ENCODE measurements around the gene OSGIN1. TPM values are rescaled to one million over a fixed set of nuclear protein-coding genes. Genes with fewer than 3 reads are reported as not detected.

Gene OSGIN1
- total RNA-seq, 2 experiments from 2014 or later: 2.1 to 2.6 TPM

DNA sequence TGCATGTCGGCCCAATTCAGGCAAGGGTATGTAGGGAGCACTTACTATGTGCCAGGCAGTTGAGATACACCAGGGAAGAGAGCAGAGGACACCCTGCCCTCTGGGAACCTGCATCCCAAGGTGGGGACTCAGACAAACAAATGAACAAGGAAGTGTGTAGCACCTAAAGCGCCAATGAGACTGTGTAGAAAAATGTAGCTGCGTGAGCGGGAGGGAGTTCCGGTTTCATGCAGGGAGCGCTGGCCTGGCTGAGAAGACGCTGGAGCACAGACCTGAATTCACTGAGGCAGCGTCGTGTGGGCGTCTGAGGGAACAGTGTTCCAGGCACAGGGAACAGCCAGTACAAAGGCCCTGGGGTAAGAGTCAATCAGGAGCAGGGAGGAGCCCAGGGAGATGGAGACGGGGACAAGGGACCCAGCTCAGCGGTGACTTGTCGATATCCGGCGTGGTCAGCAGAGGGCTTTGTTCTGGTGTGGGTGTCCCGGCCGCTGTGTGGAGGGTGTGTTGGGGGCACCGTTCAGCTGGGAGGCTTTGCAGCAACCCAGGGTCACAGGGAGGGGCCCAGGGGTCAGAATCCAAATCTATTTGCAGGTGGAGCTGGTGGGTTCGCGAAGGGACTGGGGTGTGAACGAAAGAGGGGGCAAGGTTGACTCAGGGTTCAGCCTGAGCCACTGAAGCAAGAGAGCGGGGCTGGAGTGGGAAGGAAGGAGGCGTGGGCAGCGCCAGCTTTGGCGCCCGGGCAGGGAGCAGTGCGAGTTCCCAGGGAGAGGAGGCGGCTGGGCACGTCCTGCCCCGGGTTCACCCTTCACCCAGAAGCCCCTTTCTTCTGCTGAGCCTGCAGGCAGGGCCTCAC, 17.8 kb upstream of the OSGIN1 start:
- ATAC-seq (ENCODE audit: poor library complexity): no peak
- Mint-ChIP-seq H3K4me3 (no peak overlapping the region), H3K27ac (no peak overlapping the region), H3K27me3 (no peaks in the 10 kb centered on the region), H3K36me3 (ENCODE audit: low read depth) (peaks cover 3% of the 10 kb centered on the region), H3K4me1 (ENCODE audit: low read depth) (peaks cover 4% of the 10 kb centered on the region), H3K9me3 (no peaks in the 10 kb centered on the region)
- POLR2A ChIA-PET: no interaction called here
- H3K27me3 ChIP-seq (ENCODE audit: control insufficient read depth in 1 of 2, insufficient read depth in 2 of 2, low read length in 2 of 2): no peaks in the 10 kb centered on the region
- TF ChIP-seq, protein P1, sequence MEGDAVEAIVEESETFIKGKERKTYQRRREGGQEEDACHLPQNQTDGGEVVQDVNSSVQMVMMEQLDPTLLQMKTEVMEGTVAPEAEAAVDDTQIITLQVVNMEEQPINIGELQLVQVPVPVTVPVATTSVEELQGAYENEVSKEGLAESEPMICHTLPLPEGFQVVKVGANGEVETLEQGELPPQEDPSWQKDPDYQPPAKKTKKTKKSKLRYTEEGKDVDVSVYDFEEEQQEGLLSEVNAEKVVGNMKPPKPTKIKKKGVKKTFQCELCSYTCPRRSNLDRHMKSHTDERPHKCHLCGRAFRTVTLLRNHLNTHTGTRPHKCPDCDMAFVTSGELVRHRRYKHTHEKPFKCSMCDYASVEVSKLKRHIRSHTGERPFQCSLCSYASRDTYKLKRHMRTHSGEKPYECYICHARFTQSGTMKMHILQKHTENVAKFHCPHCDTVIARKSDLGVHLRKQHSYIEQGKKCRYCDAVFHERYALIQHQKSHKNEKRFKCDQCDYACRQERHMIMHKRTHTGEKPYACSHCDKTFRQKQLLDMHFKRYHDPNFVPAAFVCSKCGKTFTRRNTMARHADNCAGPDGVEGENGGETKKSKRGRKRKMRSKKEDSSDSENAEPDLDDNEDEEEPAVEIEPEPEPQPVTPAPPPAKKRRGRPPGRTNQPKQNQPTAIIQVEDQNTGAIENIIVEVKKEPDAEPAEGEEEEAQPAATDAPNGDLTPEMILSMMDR (IDR thresholded peaks at IDR 0.05): no peak
- DNase-seq: no peak
- no peak overlapping the region for H3K4me3 ChIP-seq (ENCODE audit: low read length)
- H3K9me3 ChIP-seq (ENCODE audit: control insufficient read depth in 1 of 2, insufficient read depth in 1 of 2, low read length in 2 of 2): no peaks in the 10 kb centered on the region
- CTCF ChIA-PET: no interaction called here
- no peaks in the 10 kb centered on the region for H3K36me3 ChIP-seq (ENCODE audit: insufficient read depth, low read length)
- H3K4me1 ChIP-seq (ENCODE audit: insufficient read depth, low read length): no peaks in the 10 kb centered on the region
- no peak overlapping the region for H3K27ac ChIP-seq (ENCODE audit: low read depth in 1 of 2, low read length in 2 of 2)
- intact Hi-C loops (cut with DNase I, micrococcal nuclease): no loop called here

DNA sequence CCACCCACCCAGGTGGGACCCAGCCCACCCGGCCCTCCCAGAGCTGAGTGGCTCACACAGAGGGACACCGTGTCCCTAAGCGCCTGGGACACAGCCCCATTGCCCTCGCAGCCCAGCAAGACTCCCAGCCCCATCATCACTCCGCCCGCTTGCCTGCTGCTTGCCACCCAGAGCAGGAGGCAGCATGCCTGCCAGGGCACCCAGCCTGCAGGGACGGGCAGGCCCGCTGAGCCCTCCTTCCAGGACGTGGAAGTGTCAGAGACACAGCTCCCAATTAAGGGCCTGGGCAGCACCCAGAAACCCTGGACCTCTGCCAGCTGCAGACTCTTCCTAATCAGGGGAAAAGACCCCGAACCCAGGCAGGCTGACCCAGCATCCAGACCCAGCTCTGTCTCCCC, 17.2 kb upstream of the OSGIN1 start:
- no peak overlapping the region for H3K4me3 ChIP-seq (ENCODE audit: low read length)
- no peak for ATAC-seq (ENCODE audit: poor library complexity)
- Mint-ChIP-seq H3K36me3 (ENCODE audit: low read depth) (peaks cover 3% of the 10 kb centered on the region), H3K27ac (no peak overlapping the region), H3K9me3 (no peaks in the 10 kb centered on the region), H3K4me1 (ENCODE audit: low read depth) (peaks cover 4% of the 10 kb centered on the region), H3K4me3 (no peak overlapping the region), H3K27me3 (no peaks in the 10 kb centered on the region)
- no peaks in the 10 kb centered on the region for H3K9me3 ChIP-seq (ENCODE audit: control insufficient read depth in 1 of 2, insufficient read depth in 1 of 2, low read length in 2 of 2)
- H3K27ac ChIP-seq (ENCODE audit: low read depth in 1 of 2, low read length in 2 of 2): no peak overlapping the region
- H3K27me3 ChIP-seq (ENCODE audit: control insufficient read depth in 1 of 2, insufficient read depth in 2 of 2, low read length in 2 of 2): no peaks in the 10 kb centered on the region
- ChIA-PET CTCF (no interaction called here), POLR2A (no interaction called here)
- DNase-seq: no peak
- no peaks in the 10 kb centered on the region for H3K36me3 ChIP-seq (ENCODE audit: insufficient read depth, low read length)
- TF ChIP-seq, protein P1 (IDR thresholded peaks at IDR 0.05): no peak
- H3K4me1 ChIP-seq (ENCODE audit: insufficient read depth, low read length): no peaks in the 10 kb centered on the region
- intact Hi-C loops (cut with DNase I, micrococcal nuclease): no loop called here

DNA sequence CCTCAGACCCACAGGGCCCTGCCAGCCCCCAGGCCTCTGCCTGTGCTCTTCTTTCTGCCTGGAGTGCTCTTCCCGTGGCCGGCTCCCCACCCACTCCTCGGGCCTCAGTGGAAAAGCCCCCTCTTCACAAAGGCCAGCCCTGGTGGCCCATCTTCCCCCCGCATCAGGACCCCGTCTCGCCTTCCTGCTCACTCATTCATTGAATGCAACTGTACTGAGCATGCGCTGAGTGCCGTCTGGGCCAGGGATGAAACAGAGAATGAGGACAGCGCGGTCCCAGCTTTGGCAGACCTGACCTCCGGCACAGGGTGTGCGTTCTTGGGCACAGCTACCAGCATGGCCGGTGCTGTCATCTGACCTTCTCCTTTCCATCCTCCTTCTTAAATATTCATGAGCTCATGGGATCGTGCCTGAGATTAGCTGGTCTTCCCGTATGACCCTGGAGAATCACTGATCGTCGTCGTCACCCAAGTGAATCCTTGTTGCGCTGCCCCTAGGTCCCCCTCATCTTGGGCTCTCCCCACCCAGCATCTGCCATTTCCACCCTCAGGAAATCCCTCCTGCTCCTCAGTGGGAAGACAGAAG, 16.4 kb upstream of the OSGIN1 start:
- Mint-ChIP-seq H3K27ac (no peak overlapping the region), H3K27me3 (no peaks in the 10 kb centered on the region), H3K4me3 (no peak overlapping the region), H3K9me3 (no peaks in the 10 kb centered on the region), H3K36me3 (ENCODE audit: low read depth) (peaks cover 3% of the 10 kb centered on the region), H3K4me1 (ENCODE audit: low read depth) (peaks cover 4% of the 10 kb centered on the region)
- Histone ChIP-seq H3K4me1 (ENCODE audit: insufficient read depth, low read length) (no peaks in the 10 kb centered on the region), H3K27ac (ENCODE audit: low read depth in 1 of 2, low read length in 2 of 2) (no peak overlapping the region), H3K27me3 (ENCODE audit: control insufficient read depth in 1 of 2, insufficient read depth in 2 of 2, low read length in 2 of 2) (no peaks in the 10 kb centered on the region), H3K4me3 (ENCODE audit: low read length) (no peak overlapping the region), H3K9me3 (ENCODE audit: control insufficient read depth in 1 of 2, insufficient read depth in 1 of 2, low read length in 2 of 2) (no peaks in the 10 kb centered on the region), H3K36me3 (ENCODE audit: insufficient read depth, low read length) (no peaks in the 10 kb centered on the region)
- ChIA-PET POLR2A (no interaction called here), CTCF (no interaction called here)
- intact Hi-C loops (cut with DNase I, micrococcal nuclease): no loop called here
- no peak for ATAC-seq (ENCODE audit: poor library complexity)
- no peak for DNase-seq
- TF ChIP-seq, protein P1 (IDR thresholded peaks at IDR 0.05): no peak
